K562 treated with DMSO at 1 percent for 4 hours (cell line): ENCODE results near the gene FAM114A1. TPM values are rescaled to one million over a fixed set of nuclear protein-coding genes. Genes with fewer than 3 reads are reported as not detected.

ENCODE experiments used
- total RNA-seq: library from RNA; unstranded; fragments of 300-600 nt; gene quantifications from 2 replicates; pipeline ENCODE4 v1.2.3, GENCODE V29; 2022; ENCODE audit not compliant: insufficient read depth

Gene FAM114A1
- 10.6 and 13.0 TPM in 2 replicates for total RNA-seq

DNA sequence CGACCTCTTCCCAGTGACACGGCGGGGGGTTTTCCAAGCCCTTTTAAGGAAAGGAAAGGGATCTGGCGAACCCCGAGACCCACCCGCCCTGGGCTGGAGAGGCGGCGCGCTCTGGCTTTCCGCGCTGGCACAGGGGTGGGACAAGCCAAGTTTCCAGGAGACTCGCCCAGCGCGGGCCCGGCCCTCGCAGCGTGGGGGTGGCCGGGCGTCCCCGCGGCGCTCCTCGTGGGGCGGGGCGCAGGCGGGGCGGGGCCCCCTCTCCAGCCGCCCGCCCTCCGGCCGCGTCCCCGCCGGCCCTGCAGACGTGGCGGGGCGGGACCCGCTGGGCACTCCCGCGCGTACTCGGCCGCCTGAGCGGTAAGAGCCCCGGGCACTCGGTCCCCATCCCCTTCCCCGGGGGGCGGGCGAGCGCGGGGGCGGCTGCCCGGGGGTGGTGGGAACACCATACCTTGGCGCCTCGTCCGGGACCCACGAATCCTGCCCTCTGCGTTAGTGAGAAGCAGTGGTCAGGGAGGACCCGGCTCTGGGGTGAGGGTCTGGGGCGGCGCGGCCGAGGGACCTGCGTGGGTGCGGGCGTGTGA, at the start of gene FAM114A1:
TSS of gene FAM114A1 (plus strand) at position 329 of the 581 bp plus-strand sequence. CDS start 10,273 bp downstream, outside the sequence.

DNA sequence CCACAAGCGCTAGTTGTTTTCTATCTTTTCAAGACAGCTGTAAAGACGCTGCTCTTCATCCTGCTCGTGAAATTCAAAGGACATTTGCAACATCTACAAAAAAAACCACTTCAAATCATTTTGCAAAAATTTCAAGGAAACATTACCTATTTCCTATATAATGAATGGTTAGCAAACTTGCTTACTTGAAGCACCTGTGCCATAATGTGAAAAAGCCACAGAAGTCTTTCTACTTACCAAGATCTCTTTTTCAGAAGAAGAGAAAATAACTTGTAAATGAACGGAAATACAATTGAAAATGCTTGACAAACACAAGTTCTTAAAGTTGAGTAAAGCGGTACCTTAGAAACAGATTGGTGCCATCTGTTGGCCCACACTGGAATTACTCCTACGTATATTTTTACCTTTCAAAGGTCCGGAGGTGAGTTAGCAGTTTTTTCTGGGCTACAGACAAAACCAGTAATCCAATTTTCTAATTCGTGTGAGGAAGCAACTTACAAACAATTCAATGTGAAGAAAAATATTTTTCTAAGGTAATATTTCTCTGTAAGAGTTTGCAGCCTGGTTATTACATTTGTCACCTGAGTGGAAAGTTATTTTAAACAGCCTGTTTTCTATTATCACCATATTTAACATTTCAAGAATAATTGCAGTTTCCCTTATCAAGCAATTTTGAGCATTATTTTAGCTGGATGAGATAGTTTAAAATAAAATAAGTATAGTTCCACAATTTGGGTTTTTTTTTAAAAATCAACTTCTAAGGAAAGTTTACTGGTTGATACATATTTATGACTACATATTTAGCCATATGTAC, 10.9 kb upstream of the FAM114A1 start, which contains the start of gene TLR6:
TSS of gene TLR6 (minus strand) at position 294 of the 814 bp plus-strand sequence. CDS start 27,344 bp downstream, outside the sequence.

Other genes with a start within 250 kb of the FAM114A1 start
- gene KLF3, start 203.6 kb upstream of the FAM114A1 start, total RNA-seq: 14.0 and 18.5 TPM in 2 replicates
- not detected in 2 replicates for gene TLR10, start 84.8 kb upstream of the FAM114A1 start, total RNA-seq
- gene TLR1, start 63.0 kb upstream of the FAM114A1 start, total RNA-seq: not detected in 2 replicates
- gene TLR6, start 11.0 kb upstream of the FAM114A1 start, total RNA-seq: 0.16 and 0.41 TPM in 2 replicates
- gene TMEM156, start 164.6 kb downstream of the FAM114A1 start, total RNA-seq: 2.3 and 3.9 TPM in 2 replicates
- gene KLHL5, start 194.4 kb downstream of the FAM114A1 start, total RNA-seq: 16.0 and 22.7 TPM in 2 replicates